Activated naive CD8-positive, alpha-beta T cell treated with anti-CD3 and anti-CD28 coated beads, Interleukin-2, amount 50 U/mL, for 24 hours (primary cell): ENCODE data around the gene NPDC1.

ENCODE experiments used
- ATAC-seq: fragments of 150-1000 bp; cut with Tn5 transposase; one replicate; pipeline ENCODE4 v1.10.0; 2021
- DNase-seq: peaks from one replicate; pipeline ENCODE4 v3.0.0; 2021
- H3K27ac Mint-ChIP-seq: one replicate; pipeline ENCODE4 v1.8.0; 2021; ENCODE audit warnings: mild to moderate bottlenecking, mixed read lengths
- H3K27me3 Mint-ChIP-seq: one replicate; pipeline ENCODE4 v1.8.0; 2021; ENCODE audit warnings: mixed read lengths
- H3K36me3 Mint-ChIP-seq: one replicate; pipeline ENCODE4 v1.8.0; 2021; ENCODE audit warnings: low read depth, mixed read lengths
- H3K4me1 Mint-ChIP-seq: one replicate; pipeline ENCODE4 v1.8.0; 2021; ENCODE audit warnings: mixed read lengths
- H3K4me3 Mint-ChIP-seq: one replicate; pipeline ENCODE4 v1.8.0; 2021; ENCODE audit warnings: mild to moderate bottlenecking, moderate library complexity, mixed read lengths
- H3K9me3 Mint-ChIP-seq: one replicate; pipeline ENCODE4 v1.8.0; 2021; ENCODE audit warnings: mixed read lengths

Gene NPDC1

DNA sequence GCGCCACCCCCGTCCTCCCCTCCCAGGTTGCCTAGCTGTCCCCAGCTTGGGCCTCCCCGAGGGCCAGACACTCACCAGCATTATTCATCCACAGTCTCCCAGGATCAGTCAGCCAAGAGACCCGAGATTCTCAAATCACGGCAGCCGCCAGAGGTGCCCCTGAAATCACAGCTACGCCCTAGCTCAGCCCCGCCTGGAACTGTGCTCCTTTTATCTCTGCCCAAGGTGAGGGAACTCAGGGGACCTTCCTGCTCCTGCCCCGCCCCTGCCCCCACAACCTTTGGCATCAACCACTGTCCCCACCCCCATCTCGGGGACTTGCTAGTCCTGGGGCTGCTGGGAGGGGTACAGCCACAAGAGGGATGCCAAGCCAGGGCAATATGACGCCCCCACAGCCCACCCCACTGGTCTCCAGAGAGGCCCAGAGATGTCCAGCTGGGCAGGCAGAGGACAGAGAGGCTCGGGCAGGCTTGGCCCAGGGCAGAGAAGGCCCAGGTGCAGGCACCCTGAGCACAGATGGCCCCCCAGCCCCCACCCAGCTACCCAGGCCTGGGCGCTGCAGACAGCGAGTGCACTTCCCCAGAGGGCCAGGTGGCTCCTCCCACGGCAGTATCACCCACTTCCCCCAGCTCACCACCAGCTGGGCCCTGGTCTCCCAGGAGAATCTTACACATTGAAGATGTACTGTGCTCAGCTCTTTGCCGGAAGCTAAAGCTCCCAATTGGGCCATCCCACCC is 13.9 kb downstream of the NPDC1 start, which contains the start of gene FUT7:
TSS of gene FUT7 (minus strand) at position 185 of the 737 bp plus-strand sequence. CDS start at position 88, 97 bp downstream.
- no peak within 1 kb of the TSS for H3K27ac Mint-ChIP-seq
- ATAC-seq = no peak
- peaks cover 51% of the 10 kb centered on the region for H3K4me1 Mint-ChIP-seq
- H3K36me3 Mint-ChIP-seq = no peaks in the 10 kb centered on the region
- DNase-seq = no peak
- H3K4me3 Mint-ChIP-seq = peak within 1 kb of the TSS; percentile 30
- peaks cover 4% of the 10 kb centered on the region for H3K27me3 Mint-ChIP-seq
- H3K9me3 Mint-ChIP-seq = no peaks in the 10 kb centered on the region

DNA sequence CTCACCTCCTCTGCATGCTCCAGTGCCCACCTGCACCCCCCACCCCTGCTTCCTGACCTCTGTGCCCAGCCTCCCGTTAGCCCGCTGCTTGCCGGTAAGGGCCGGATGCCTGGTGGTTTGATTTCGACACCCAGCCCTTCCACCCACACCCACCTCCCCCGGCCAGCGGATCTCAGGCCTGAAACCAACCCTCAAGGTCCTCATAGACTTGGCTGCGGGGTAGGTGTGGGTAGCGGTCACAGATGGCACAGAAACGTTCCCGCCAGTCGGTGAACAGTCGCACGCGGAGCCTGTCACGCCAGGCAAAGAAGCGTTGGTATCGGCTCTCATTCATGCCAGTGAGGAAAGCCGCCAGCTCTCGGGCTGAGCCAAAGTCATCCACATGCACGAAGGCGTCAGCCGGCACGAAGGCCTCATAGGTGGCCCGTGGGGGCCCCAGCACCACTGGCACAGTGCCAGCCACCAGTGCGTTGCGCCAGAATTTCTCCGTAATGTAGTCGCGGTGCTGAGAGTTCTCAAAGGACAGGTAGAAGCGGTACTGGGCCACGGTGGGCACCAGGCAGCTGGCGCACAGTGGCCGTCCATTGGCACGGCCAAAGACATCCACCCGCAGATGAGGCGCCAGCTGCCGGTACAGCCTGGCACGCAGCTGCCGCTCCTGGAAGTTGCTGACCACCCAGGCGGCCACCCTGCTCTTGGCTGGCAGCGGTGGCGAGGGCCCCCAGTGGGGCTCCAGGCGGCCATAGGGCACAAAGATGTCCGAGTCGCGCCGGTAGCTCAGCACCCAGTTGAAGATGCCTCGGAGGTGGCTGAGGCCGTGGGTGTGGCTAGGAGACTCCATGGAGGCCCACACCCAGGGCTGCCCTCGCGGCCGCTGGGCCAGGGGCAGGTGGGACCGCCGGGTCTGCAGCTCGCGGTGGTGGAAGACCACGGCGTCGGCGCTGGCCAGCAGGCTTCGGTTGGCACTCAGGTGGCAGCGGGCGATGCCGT is 15.1 kb downstream of the NPDC1 start:
- ATAC-seq = no peak
- H3K36me3 Mint-ChIP-seq = no peaks in the 10 kb centered on the region
- H3K4me3 Mint-ChIP-seq = peak overlapping the region; percentile 42
- peaks cover 4% of the 10 kb centered on the region for H3K27me3 Mint-ChIP-seq
- peak; percentile 58 for DNase-seq
- H3K4me1 Mint-ChIP-seq = peaks cover 51% of the 10 kb centered on the region
- no peak overlapping the region for H3K27ac Mint-ChIP-seq
- no peaks in the 10 kb centered on the region for H3K9me3 Mint-ChIP-seq

DNA sequence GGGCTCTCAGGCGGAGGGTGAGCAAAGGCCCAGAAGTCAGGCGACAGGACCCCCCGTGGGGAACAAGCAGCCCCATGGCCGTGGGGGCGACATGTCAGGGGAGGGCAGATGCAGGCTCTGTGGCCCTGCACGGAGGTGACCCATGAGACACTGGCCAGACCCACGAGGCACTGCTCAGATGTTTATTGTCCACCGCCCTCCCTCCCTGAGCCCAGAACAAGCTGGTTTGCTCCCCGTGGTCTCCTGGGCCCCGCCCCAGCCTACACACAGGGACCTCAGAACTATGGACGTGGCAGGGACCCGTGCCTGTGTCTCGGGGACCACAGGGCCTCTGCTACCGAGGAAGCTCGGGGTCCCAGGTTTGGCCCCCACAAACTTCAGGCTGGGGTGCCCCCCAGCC is 16.0 kb downstream of the NPDC1 start:
- Mint-ChIP-seq H3K27me3 (peaks cover 4% of the 10 kb centered on the region), H3K4me3 (peak overlapping the region; percentile 51), H3K27ac (no peak overlapping the region), H3K4me1 (peaks cover 48% of the 10 kb centered on the region), H3K36me3 (no peaks in the 10 kb centered on the region), H3K9me3 (no peaks in the 10 kb centered on the region)
- ATAC-seq = no peak
- no peak for DNase-seq

DNA sequence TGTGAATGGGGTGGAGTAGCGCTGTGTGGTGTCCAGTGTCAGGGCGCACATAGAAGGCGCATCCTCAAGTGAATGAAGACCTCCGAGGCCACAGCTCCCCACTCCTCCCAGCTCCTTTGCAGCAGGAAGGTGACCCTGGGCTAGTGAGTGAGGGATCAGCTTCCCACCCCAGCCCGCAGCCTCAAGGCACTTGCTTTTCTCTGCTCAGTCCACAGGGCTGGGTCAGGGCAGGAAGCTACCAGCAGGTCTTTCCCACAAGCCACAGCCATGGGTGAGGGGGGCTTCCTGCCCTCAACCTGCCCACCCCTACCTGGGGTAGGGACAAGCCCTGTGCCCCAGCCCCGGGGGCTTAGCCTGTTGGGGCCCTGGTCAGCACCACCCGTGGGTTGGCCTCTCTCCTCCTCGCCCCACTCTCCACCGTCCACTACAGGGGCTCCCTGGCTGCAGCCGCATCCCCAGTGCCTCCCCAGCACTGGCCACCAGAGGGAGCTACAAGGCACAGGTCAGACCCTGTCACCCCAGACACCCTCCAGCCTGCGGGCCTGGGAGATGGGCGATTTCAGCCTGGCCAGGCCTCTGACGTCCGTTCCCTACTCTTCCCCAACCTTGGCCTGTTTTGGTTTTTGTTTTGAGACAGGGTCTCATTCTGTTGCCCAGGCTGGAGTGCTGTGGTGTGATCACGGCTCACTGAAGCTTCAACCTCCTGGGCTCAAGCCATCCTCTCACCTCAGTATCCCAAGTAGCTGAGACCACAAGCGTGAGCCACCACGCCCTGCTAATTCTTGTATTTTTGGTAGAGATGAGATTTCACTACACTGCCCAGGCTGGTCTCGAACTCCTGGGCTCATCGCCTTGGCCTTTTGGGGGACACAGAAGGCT is 16.7 kb downstream of the NPDC1 start:
- H3K36me3 Mint-ChIP-seq = no peaks in the 10 kb centered on the region
- ATAC-seq (peak; percentile 41), DNase-seq (peak; percentile 88)
- peaks cover 4% of the 10 kb centered on the region for H3K27me3 Mint-ChIP-seq
- H3K4me3 Mint-ChIP-seq = peak overlapping the region; percentile 66
- no peak overlapping the region for H3K27ac Mint-ChIP-seq
- peaks cover 41% of the 10 kb centered on the region for H3K4me1 Mint-ChIP-seq
- no peaks in the 10 kb centered on the region for H3K9me3 Mint-ChIP-seq

DNA sequence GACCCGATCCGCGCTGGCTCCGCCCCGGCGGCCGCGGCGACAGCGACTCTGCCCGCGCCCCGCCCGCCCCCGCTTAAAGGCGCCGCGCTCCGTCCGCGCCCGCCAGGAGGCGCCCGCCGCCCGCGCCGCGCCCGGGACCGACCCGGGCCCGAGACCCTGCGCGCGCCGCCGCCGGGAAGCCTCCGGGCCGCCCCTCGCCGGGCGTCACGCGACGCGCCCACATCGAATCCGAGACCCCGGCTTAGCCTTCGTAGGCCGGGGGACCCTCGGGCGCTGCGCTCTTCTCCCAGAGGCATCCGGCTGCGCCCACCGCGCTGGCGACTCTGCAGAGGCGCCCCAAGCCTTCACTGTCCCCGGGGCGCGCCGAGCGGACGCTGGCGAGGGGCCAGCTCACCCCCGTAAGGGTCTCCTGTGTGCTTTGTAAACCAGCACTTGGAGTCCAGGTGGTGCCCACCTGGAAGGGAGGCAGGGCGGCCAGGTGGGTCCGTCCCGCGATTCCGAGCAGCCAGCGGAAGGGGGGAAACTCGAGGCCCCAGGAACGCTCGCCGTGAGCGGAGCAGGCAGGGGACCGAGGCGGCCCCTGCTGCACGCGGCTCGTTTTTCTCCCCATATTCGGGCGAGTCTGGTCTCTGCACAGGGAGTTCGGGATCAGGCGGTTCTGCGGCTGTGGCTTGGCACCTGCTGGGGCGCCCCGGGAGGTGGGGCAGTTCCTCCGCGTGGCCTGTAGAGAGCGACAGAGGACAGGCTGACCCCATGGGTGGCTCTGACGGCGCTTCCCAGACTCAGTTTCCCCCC is 17.5 kb downstream of the NPDC1 start:
- DNase-seq (peak; percentile 70), ATAC-seq (peak; percentile 50)
- peaks cover 37% of the 10 kb centered on the region for H3K4me1 Mint-ChIP-seq
- H3K27me3 Mint-ChIP-seq = peaks cover 4% of the 10 kb centered on the region
- H3K36me3 Mint-ChIP-seq = no peaks in the 10 kb centered on the region
- H3K9me3 Mint-ChIP-seq = no peaks in the 10 kb centered on the region
- no peak overlapping the region for H3K27ac Mint-ChIP-seq
- peak overlapping the region; percentile 66 for H3K4me3 Mint-ChIP-seq

DNA sequence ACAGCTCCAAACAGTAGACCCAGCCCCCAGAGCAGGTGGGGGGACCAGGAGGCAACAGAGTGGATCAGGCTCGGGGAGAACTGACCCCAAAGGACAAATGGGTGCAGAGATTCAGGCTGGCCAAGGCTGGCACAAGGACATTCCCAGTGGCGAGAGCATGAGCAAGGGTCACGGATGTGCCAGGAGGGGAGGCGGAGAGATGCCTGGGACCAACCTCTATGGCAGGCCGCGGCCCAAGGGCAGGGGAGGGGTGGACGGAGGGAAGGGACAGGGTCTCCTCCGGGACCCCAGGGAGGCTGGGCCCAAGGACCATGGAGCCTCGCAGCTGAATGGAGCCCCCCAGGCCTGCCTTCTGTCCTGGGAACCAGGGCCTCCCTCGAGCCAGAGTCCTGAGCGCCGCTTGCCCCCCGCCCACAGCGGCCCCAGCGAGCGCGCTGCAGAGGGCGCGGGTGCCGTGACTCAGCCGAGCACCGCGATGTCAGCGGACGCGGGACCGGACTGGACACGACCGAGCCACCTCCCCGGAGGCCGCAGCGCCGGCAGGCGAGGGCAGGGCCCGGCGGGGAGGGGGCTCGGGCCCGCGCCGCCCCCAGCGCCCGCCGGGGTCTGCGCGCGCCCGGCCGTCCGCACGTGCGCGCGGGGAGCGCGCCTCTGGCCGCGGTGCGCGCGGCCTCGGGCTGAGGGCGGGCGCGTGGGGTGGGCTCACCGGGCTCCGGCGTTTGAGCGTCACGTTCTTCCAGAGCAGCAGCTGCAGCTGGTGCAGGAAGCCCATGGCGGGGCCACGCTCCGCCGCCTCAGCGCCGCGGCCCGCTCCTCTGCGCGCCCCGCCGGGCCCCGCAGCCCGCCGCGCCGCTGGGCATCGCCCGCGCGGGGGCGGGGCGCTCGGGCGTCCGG is 18.4 kb downstream of the NPDC1 start, which contains the start of gene ABCA2:
TSS of gene ABCA2 (minus strand) at position 869 of the 894 bp plus-strand sequence. CDS start at position 772, 97 bp downstream.
- Mint-ChIP-seq H3K27me3 (peaks cover 4% of the 10 kb centered on the region), H3K4me3 (peak within 1 kb of the TSS; percentile 69), H3K27ac (no peak within 1 kb of the TSS), H3K9me3 (no peaks in the 10 kb centered on the region), H3K4me1 (peaks cover 32% of the 10 kb centered on the region), H3K36me3 (no peaks in the 10 kb centered on the region)
- DNase-seq (no peak), ATAC-seq (no peak)

DNA sequence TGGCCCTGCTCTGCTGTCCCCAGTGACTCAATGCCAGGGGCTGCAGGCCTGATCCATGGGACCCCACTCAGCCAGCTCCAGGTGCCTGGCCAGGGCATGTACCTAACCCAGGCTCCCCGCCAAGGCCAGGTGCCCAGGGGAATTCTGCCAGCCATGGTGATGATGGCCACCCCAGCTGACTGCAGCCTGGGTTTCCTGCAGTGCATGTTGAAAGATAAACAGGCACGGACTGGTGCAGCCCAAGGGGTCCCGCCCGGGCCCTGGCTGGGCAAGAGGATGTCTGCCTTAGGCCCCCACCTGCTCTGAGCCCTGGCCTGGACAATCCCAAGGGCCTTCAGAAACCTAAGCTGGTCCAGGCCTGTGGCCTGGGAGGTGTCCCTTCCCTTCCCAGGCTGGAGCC is 19.1 kb downstream of the NPDC1 start:
- Mint-ChIP-seq H3K27me3 (peaks cover 4% of the 10 kb centered on the region), H3K36me3 (no peaks in the 10 kb centered on the region), H3K9me3 (no peaks in the 10 kb centered on the region), H3K4me3 (no peak overlapping the region), H3K27ac (no peak overlapping the region), H3K4me1 (peaks cover 28% of the 10 kb centered on the region)
- ATAC-seq (no peak), DNase-seq (no peak)

DNA sequence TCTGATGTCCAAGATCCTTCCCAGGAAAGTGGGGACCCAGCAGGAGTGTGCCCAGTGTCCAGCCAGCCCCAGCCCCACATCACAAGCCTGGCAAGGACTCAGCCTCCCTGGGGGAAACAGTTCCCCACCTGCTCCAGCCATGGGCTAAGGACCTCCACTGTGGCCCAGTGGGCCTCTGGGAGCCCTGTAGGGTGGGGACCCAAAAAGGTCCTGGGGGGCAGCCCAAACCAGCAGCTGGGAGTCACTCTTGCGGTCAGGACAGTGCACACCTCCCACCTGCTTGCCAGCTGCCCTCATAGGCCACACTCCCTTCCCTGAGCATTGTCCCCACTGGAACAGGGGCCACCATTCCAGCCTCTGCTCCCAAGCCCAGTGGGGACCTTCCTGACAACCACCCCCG is 19.6 kb downstream of the NPDC1 start:
- Mint-ChIP-seq H3K27me3 (peaks cover 4% of the 10 kb centered on the region), H3K36me3 (no peaks in the 10 kb centered on the region), H3K9me3 (no peaks in the 10 kb centered on the region), H3K4me3 (no peak overlapping the region), H3K4me1 (peaks cover 27% of the 10 kb centered on the region), H3K27ac (no peak overlapping the region)
- no peak for DNase-seq
- ATAC-seq = no peak

DNA sequence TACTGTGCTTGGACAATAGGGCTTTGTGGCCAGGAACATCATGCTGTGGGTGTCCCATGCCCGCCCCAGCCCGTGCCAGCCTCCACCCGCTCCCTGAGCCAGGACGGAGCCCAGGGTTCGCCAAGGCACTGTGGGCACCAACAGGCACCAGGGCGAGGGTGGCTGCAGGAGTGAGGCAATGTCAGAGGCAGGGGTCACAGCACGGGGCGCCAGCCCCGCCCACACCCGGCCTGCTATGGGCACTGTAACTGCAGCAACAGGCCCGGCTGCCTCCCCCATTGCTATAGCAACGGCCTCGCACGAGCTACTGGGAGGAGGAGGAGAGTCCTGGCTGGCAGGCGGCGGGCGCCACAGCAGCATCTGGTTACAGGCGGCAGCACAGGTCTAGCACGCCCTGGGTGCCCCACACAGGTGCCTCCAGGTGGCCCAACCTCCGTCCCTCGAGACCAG is 20.4 kb downstream of the NPDC1 start:
- Mint-ChIP-seq H3K9me3 (no peaks in the 10 kb centered on the region), H3K27me3 (peaks cover 4% of the 10 kb centered on the region), H3K4me3 (no peak overlapping the region), H3K36me3 (no peaks in the 10 kb centered on the region), H3K4me1 (peaks cover 23% of the 10 kb centered on the region), H3K27ac (no peak overlapping the region)
- DNase-seq = no peak
- ATAC-seq = no peak

DNA sequence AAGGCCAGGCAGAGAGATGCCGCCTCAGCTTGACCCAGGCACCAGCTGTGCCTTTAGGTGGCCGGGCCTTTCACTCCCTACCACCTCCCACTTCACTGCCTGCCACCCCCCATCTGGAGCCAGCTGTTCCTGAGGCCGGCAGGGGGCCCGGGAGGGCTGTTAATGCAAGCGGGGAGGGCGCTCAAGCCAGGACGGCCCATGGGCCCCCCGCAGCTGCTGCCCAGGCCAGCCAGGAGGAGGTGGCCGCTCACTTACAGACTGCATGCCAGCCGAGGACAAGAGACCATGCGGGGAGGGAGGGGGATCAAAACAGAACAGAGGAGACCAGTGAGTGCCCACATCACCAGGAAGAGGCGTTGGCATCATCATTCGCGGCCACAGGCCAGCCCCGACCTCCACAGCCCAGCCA is 22.4 kb downstream of the NPDC1 start:
- H3K9me3 Mint-ChIP-seq = no peaks in the 10 kb centered on the region
- ATAC-seq (no peak), DNase-seq (no peak)
- H3K36me3 Mint-ChIP-seq = no peaks in the 10 kb centered on the region
- H3K4me3 Mint-ChIP-seq = no peak overlapping the region
- H3K4me1 Mint-ChIP-seq = peaks cover 4% of the 10 kb centered on the region
- no peak overlapping the region for H3K27ac Mint-ChIP-seq
- H3K27me3 Mint-ChIP-seq = peaks cover 2% of the 10 kb centered on the region

DNA sequence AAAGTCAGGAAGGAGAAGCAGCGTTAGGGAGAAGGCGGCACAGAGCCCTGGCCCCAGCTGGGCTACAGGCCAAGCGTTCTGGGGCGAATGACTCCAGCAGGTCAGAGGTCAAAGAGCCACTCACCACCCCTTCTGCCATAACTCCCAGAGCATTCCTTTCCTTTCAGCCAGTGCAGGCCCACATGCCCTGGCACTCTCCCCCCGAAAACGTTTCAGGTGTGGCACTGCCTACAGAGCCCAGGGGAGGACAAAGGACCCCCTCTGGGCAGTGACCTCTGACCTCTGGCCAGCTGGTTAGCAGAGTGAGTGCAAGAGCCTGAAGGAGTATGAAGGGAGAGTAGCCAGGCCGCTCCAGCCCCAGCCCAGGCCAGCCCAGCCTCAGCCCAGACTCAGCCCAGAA is 22.8 kb downstream of the NPDC1 start:
- Mint-ChIP-seq H3K4me3 (no peak overlapping the region), H3K36me3 (no peaks in the 10 kb centered on the region), H3K27me3 (peaks cover 2% of the 10 kb centered on the region), H3K27ac (no peak overlapping the region), H3K4me1 (peaks cover 4% of the 10 kb centered on the region), H3K9me3 (no peaks in the 10 kb centered on the region)
- DNase-seq (no peak), ATAC-seq (no peak)

DNA sequence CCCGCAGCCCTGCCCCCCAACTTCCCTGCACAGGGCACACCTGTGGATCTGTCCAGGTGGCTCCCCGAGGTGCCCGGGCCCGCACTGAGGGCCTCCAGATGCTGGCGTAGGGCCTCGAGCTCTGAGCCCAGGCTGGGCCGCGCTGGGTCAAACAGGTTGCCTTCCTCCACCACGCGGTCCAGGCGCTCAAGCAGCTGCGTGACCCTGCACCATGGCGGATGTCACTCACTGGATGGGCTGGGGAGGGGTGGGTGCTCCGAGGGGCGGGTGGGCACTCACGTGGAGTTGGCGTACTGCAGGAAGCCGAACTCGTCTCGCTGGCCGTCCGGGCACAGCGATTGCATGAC is 23.3 kb downstream of the NPDC1 start:
- no peak overlapping the region for H3K4me3 Mint-ChIP-seq
- H3K36me3 Mint-ChIP-seq = no peaks in the 10 kb centered on the region
- H3K27me3 Mint-ChIP-seq = peaks cover 2% of the 10 kb centered on the region
- H3K9me3 Mint-ChIP-seq = no peaks in the 10 kb centered on the region
- no peak overlapping the region for H3K27ac Mint-ChIP-seq
- DNase-seq = no peak
- peaks cover 4% of the 10 kb centered on the region for H3K4me1 Mint-ChIP-seq
- ATAC-seq = no peak
